ENCODE measurements around the gene EFEMP2. TPM values are rescaled to one million over a fixed set of nuclear protein-coding genes. Genes with fewer than 3 reads are reported as not detected.

EFEMP2 gene
- polyA plus RNA-seq, 1 experiment = 497 TPM

- H3K27me3 ChIP-seq (ENCODE audit: control insufficient read depth, insufficient read depth, low read length) = no peaks in the 10 kb centered on the region
- POLR2A ChIA-PET = interaction anchor here (0.6 kb wide), 1 partner anchor 49 kb away, joined by 3 read pairs; no protein-coding TSS in a partner anchor
- no peak overlapping the region for H3K4me3 ChIP-seq (ENCODE audit: low read depth, low read length)
- CTCF ChIA-PET = interaction anchor here (0.9 to 1.6 kb wide), 3 partner anchors 18 to 147 kb away, joined by 3 to 8 read pairs (median 4); partner anchors contain the start of gene FIBP
- DNase-seq (ENCODE audit: low read depth) = no peak
- H3K36me3 ChIP-seq (ENCODE audit: control insufficient read depth, insufficient read depth, low read length) = peaks cover 58% of the 10 kb centered on the region
- TF ChIP-seq, protein P1, sequence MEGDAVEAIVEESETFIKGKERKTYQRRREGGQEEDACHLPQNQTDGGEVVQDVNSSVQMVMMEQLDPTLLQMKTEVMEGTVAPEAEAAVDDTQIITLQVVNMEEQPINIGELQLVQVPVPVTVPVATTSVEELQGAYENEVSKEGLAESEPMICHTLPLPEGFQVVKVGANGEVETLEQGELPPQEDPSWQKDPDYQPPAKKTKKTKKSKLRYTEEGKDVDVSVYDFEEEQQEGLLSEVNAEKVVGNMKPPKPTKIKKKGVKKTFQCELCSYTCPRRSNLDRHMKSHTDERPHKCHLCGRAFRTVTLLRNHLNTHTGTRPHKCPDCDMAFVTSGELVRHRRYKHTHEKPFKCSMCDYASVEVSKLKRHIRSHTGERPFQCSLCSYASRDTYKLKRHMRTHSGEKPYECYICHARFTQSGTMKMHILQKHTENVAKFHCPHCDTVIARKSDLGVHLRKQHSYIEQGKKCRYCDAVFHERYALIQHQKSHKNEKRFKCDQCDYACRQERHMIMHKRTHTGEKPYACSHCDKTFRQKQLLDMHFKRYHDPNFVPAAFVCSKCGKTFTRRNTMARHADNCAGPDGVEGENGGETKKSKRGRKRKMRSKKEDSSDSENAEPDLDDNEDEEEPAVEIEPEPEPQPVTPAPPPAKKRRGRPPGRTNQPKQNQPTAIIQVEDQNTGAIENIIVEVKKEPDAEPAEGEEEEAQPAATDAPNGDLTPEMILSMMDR (IDR thresholded peaks at IDR 0.05; ENCODE audit: insufficient read depth, low read depth, low read length) = no peak
Measured at GRCh38 chr11:65866509-65867283, 5.9 kb downstream of the EFEMP2 start.

- Histone ChIP-seq H3K27me3 (ENCODE audit: control insufficient read depth, insufficient read depth, low read length) (no peaks in the 10 kb centered on the region), H3K4me3 (ENCODE audit: low read depth, low read length) (no peak overlapping the region), H3K36me3 (ENCODE audit: control insufficient read depth, insufficient read depth, low read length) (peaks cover 55% of the 10 kb centered on the region)
- TF ChIP-seq, protein P1 (IDR thresholded peaks at IDR 0.05; ENCODE audit: insufficient read depth, low read depth, low read length) = no peak
- ChIA-PET POLR2A (interaction anchor here (0.6 kb wide), 1 partner anchor 9 kb away, joined by 4 read pairs; no protein-coding TSS in a partner anchor), CTCF (interaction anchor here (0.9 to 1.6 kb wide), 3 partner anchors 19 to 146 kb away, joined by 3 to 8 read pairs (median 4); partner anchors contain the start of gene FIBP)
- DNase-seq (ENCODE audit: low read depth) = no peak
Measured at GRCh38 chr11:65865550-65866172, 6.9 kb downstream of the EFEMP2 start.

- no peak for DNase-seq (ENCODE audit: low read depth)
- TF ChIP-seq, protein P1 (IDR thresholded peaks at IDR 0.05; ENCODE audit: insufficient read depth, low read depth, low read length) = no peak
- ChIA-PET POLR2A (no interaction called here), CTCF (no interaction called here)
- Histone ChIP-seq H3K36me3 (ENCODE audit: control insufficient read depth, insufficient read depth, low read length) (peaks cover 52% of the 10 kb centered on the region), H3K4me3 (ENCODE audit: low read depth, low read length) (no peak overlapping the region), H3K27me3 (ENCODE audit: control insufficient read depth, insufficient read depth, low read length) (no peaks in the 10 kb centered on the region)
Measured at GRCh38 chr11:65864706-65865471, 7.7 kb downstream of the EFEMP2 start.

DNA sequence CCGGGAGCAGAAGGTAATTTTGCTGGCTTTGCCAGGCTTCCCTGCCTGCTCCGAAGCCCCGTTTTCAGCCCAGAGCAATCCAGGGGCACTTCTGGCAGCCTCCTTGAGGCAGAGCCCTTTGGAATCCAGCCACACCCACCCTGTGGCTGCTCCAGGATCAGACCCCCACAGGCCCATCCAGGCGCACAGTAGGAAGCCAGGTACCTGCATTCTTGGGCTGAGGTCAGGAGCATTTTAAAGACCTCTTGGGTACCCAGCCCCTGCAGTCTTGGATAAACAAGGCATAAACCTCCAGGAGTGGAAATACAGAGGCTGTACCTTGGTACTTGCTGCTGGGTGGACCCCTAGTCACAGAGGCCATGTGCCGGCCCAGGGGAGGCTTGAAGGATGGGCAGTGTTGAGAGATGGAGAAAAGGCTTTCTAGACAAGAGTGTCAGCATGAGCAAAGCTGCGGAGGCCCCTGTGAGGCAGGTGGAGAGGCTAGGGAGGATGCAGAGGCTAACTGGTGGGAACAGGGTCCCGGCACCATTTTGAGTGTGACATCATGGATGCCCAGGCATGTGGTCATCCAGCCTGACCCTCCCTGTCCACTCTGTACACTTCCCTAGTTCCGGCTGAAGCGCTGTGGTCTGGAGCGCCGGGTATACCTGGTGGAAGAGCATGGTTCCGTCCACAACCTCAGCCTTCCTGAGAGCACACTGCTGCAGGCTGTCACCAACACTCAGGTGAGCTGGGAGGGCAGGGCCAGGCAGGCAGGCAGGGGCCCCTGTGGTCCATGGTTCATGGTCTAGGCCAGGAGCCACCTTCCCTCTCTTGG, 8.5 kb downstream of the EFEMP2 start:
- Histone ChIP-seq H3K27me3 (ENCODE audit: control insufficient read depth, insufficient read depth, low read length) (no peaks in the 10 kb centered on the region), H3K4me3 (ENCODE audit: low read depth, low read length) (no peak overlapping the region), H3K36me3 (ENCODE audit: control insufficient read depth, insufficient read depth, low read length) (peaks cover 45% of the 10 kb centered on the region)
- no peak for DNase-seq (ENCODE audit: low read depth)
- POLR2A ChIA-PET = no interaction called here
- CTCF ChIA-PET = interaction anchor here (1.4 to 1.8 kb wide), 2 partner anchors 21 to 152 kb away, joined by 4 read pairs; partner anchors contain the start of gene KAT5
- TF ChIP-seq, protein P1 (IDR thresholded peaks at IDR 0.05; ENCODE audit: insufficient read depth, low read depth, low read length) = no peak

Data from BJ (cell line).